ENCODE measurements around the gene NKX1-1.
"Not testable (repeated sequence)": the region's sequence is repeated elsewhere in the genome, so short reads cannot be mapped to it uniquely, and the experiment has no call there.

Gene NKX1-1

GRCh38 chr4:1403591-1404572 is 2.4 kb downstream of the NKX1-1 start:
- DNase-seq: no peak

GRCh38 chr4:1403177-1403583 is 3.1 kb downstream of the NKX1-1 start:
- DNase-seq: no peak

GRCh38 chr4:1402516-1403091 is 3.6 kb downstream of the NKX1-1 start:
- no peak for DNase-seq

GRCh38 chr4:1402021-1402515 is 4.2 kb downstream of the NKX1-1 start:
- no peak for DNase-seq

GRCh38 chr4:1401409-1402020 is 4.7 kb downstream of the NKX1-1 start:
- DNase-seq: no peak

GRCh38 chr4:1400831-1401408 is 5.3 kb downstream of the NKX1-1 start:
- no peak for DNase-seq

GRCh38 chr4:1400191-1400805 is 5.9 kb downstream of the NKX1-1 start:
- no peak for DNase-seq

- DNase-seq: no peak
Observed at GRCh38 chr4:1399508-1400190, 6.6 kb downstream of the NKX1-1 start.

- no peak for DNase-seq
Observed at GRCh38 chr4:1398681-1399507, 7.3 kb downstream of the NKX1-1 start.

GRCh38 chr4:1396806-1397455 is 9.3 kb downstream of the NKX1-1 start:
- DNase-seq: no peak

GRCh38 chr4:1395941-1396805 is 10.1 kb downstream of the NKX1-1 start:
- DNase-seq: no peak

GRCh38 chr4:1395389-1395820 is 10.8 kb downstream of the NKX1-1 start:
- not testable (repeated sequence) for DNase-seq

GRCh38 chr4:1394554-1395388 is 11.5 kb downstream of the NKX1-1 start:
- not testable (repeated sequence) for DNase-seq

- no peak for DNase-seq
Observed at GRCh38 chr4:1393866-1394265, 12.4 kb downstream of the NKX1-1 start.

- DNase-seq: not testable (repeated sequence)
Observed at GRCh38 chr4:1393363-1393762, 12.9 kb downstream of the NKX1-1 start.

GRCh38 chr4:1385373-1386340 is 20.6 kb downstream of the NKX1-1 start:
- DNase-seq: no peak

GRCh38 chr4:1384675-1385372 is 21.4 kb downstream of the NKX1-1 start:
- no peak for DNase-seq

Measured in NCI-H2029 (cell line).